ENCODE results near the gene PPP4R4.
"Not testable (repeated sequence)": the region's sequence is repeated elsewhere in the genome, so short reads cannot be mapped to it uniquely, and the experiment has no call there.

Gene PPP4R4

DNA sequence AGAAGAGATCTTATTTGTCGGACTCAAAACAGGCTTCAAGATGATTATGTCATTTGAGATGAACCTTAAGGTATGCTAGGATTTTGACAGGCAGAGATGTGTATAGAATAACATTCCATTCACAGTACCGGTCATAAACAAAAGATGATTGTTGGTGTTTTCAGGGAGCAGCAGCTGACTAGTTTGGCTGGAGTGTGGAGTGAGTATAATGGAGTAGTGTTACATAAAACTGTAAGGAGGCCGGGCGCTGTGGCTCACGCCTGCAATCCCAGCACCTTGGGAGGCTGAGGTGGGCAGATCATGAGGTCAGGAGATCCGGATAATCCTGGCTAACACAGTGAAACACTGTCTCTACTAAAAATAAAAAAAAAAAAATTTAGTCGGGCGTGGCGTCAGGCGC is 95.0 kb downstream of the PPP4R4 start:
- TF ChIP-seq, protein P1, sequence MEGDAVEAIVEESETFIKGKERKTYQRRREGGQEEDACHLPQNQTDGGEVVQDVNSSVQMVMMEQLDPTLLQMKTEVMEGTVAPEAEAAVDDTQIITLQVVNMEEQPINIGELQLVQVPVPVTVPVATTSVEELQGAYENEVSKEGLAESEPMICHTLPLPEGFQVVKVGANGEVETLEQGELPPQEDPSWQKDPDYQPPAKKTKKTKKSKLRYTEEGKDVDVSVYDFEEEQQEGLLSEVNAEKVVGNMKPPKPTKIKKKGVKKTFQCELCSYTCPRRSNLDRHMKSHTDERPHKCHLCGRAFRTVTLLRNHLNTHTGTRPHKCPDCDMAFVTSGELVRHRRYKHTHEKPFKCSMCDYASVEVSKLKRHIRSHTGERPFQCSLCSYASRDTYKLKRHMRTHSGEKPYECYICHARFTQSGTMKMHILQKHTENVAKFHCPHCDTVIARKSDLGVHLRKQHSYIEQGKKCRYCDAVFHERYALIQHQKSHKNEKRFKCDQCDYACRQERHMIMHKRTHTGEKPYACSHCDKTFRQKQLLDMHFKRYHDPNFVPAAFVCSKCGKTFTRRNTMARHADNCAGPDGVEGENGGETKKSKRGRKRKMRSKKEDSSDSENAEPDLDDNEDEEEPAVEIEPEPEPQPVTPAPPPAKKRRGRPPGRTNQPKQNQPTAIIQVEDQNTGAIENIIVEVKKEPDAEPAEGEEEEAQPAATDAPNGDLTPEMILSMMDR (IDR thresholded peaks at IDR 0.05; ENCODE audit: borderline replicate concordance, insufficient read depth, low read depth, low read length), result no peak
- no peak overlapping the region for H3K4me3 ChIP-seq (ENCODE audit: low read depth, low read length)

GRCh38 chr14:94276898-94277561 is 102.9 kb downstream of the PPP4R4 start:
- H3K4me3 ChIP-seq (ENCODE audit: low read depth, low read length), result not testable (repeated sequence)

- no peak overlapping the region for H3K4me3 ChIP-seq (ENCODE audit: low read depth, low read length)
- TF ChIP-seq, protein P1 (IDR thresholded peaks at IDR 0.05; ENCODE audit: borderline replicate concordance, insufficient read depth, low read depth, low read length), result no peak
These were observed 104.6 kb downstream of the PPP4R4 start for GRCh38 chr14:94278731-94279130.

GRCh38 chr14:94282991-94283723 is 109.0 kb downstream of the PPP4R4 start:
- no peak overlapping the region for H3K4me3 ChIP-seq (ENCODE audit: low read depth, low read length)
- TF ChIP-seq, protein P1 (IDR thresholded peaks at IDR 0.05; ENCODE audit: borderline replicate concordance, insufficient read depth, low read depth, low read length), result no peak

DNA sequence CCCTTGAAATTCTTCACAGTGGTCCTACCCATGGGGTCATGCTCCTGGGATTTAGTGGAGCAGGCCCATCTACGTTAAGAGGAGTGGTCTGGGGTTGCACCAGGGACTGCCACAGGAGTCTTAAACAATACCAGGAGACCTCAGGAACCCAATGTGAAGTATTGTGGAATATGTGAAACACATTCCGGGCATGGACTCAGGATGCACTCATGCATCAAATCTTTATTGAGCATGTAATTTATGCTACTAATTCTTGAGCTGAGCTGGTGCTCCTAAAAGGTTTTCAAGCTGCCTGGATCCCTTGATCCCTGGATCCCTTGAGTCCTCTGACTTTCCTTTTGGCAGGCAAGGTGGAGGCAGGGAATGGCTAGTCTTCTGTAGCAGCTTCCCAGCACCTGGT is 110.1 kb downstream of the PPP4R4 start:
- no peak overlapping the region for H3K4me3 ChIP-seq (ENCODE audit: low read depth, low read length)
- TF ChIP-seq, protein P1 (IDR thresholded peaks at IDR 0.05; ENCODE audit: borderline replicate concordance, insufficient read depth, low read depth, low read length), result no peak

- H3K4me3 ChIP-seq (ENCODE audit: low read depth, low read length), result no peak overlapping the region
- TF ChIP-seq, protein P1 (IDR thresholded peaks at IDR 0.05; ENCODE audit: borderline replicate concordance, insufficient read depth, low read depth, low read length), result no peak
These were observed 111.0 kb downstream of the PPP4R4 start for GRCh38 chr14:94285158-94285557.

- TF ChIP-seq, protein P1 (IDR thresholded peaks at IDR 0.05; ENCODE audit: borderline replicate concordance, insufficient read depth, low read depth, low read length), result no peak
- no peak overlapping the region for H3K4me3 ChIP-seq (ENCODE audit: low read depth, low read length)
These were observed 114.7 kb downstream of the PPP4R4 start for GRCh38 chr14:94288610-94289465.

Data from GM12875 (cell line).